Activated CD8-positive, alpha-beta memory T cell treated with anti-CD3 and anti-CD28 coated beads, Interleukin-2, amount 50 U/mL, for 24 hours (primary cell): ENCODE measurements around the gene ORAI1.
A peak's percentile ranks its signal among the peaks of the same experiment; 100 is the strongest.
"Not testable (repeated sequence)": the region's sequence is repeated elsewhere in the genome, so short reads cannot be mapped to it uniquely, and the experiment has no call there.

ENCODE experiments used
- DNase-seq: peaks from one replicate; pipeline ENCODE4 v3.0.0-alpha.2; 2020; ENCODE audit errors: extremely low read depth

Gene ORAI1

GRCh38 chr12:121626087-121626852, at the start of gene ORAI1:
ORAI1 (plus strand) TSS chr12:121626530.
- DNase-seq: peak; percentile 80

- no peak for DNase-seq
Observed at GRCh38 chr12:121576851-121577391, 49.4 kb upstream of the ORAI1 start.

- no peak for DNase-seq
Observed at GRCh38 chr12:121577443-121578180, 48.7 kb upstream of the ORAI1 start.

- no peak for DNase-seq
Observed at GRCh38 chr12:121578230-121579189, 47.8 kb upstream of the ORAI1 start.

GRCh38 chr12:121579190-121579791, 47.0 kb upstream of the ORAI1 start:
- DNase-seq: no peak

GRCh38 chr12:121579981-121580868, 46.1 kb upstream of the ORAI1 start:
- no peak for DNase-seq

- no peak for DNase-seq
Observed at GRCh38 chr12:121580959-121581685, 45.2 kb upstream of the ORAI1 start, which contains the start of gene KDM2B. KDM2B (minus strand) TSS chr12:121581023; CDS start chr12:121580911, 112 bp downstream.

- no peak for DNase-seq
Observed at GRCh38 chr12:121581686-121582429, 44.5 kb upstream of the ORAI1 start.

- DNase-seq: no peak
Observed at GRCh38 chr12:121582583-121583333, 43.6 kb upstream of the ORAI1 start.

GRCh38 chr12:121583334-121583661, 43.0 kb upstream of the ORAI1 start:
- not testable (repeated sequence) for DNase-seq

GRCh38 chr12:121584885-121585284, 41.4 kb upstream of the ORAI1 start:
- not testable (repeated sequence) for DNase-seq

GRCh38 chr12:121590476-121591143, 35.7 kb upstream of the ORAI1 start:
- peak; percentile 42 for DNase-seq

GRCh38 chr12:121592320-121592719, 34.0 kb upstream of the ORAI1 start:
- no peak for DNase-seq

- no peak for DNase-seq
Observed at GRCh38 chr12:121595520-121595919, 30.8 kb upstream of the ORAI1 start.

GRCh38 chr12:121596526-121596925, 29.8 kb upstream of the ORAI1 start:
- no peak for DNase-seq

GRCh38 chr12:121600702-121601336, 25.5 kb upstream of the ORAI1 start:
- DNase-seq: no peak

- no peak for DNase-seq
Observed at GRCh38 chr12:121602766-121603165, 23.6 kb upstream of the ORAI1 start.
